ENCODE results near the gene MRGPRD.
"Not testable (repeated sequence)": the region's sequence is repeated elsewhere in the genome, so short reads cannot be mapped to it uniquely, and the experiment has no call there.

MRGPRD gene

GRCh38 chr11:68976095-68976494, 4.7 kb downstream of the MRGPRD start:
- H3K4me3 ChIP-seq (replicated peaks; ENCODE audit: low read depth, low read length) = no peak overlapping the region
- DNase-seq (ENCODE audit: extremely low read depth, low read depth) = no peak
- no peak for TF ChIP-seq CTCF (IDR thresholded peaks at IDR 0.05; ENCODE audit: low read depth, low read length, missing control alignments)

- no peak for DNase-seq (ENCODE audit: extremely low read depth, low read depth)
- TF ChIP-seq CTCF (IDR thresholded peaks at IDR 0.05; ENCODE audit: low read depth, low read length, missing control alignments) = no peak
- no peak overlapping the region for H3K4me3 ChIP-seq (replicated peaks; ENCODE audit: low read depth, low read length)
Measured at GRCh38 chr11:68974421-68975194, 6.2 kb downstream of the MRGPRD start.

GRCh38 chr11:68973706-68974105, 7.1 kb downstream of the MRGPRD start:
- not testable (repeated sequence) for H3K4me3 ChIP-seq (replicated peaks; ENCODE audit: low read depth, low read length); DNase-seq (ENCODE audit: extremely low read depth, low read depth)

- DNase-seq (ENCODE audit: extremely low read depth, low read depth) = no peak
- no peak for TF ChIP-seq CTCF (IDR thresholded peaks at IDR 0.05; ENCODE audit: low read depth, low read length, missing control alignments)
Measured at GRCh38 chr11:68973219-68973618, 7.6 kb downstream of the MRGPRD start.

GRCh38 chr11:68970921-68971636, 9.7 kb downstream of the MRGPRD start:
- no peak overlapping the region for H3K4me3 ChIP-seq (replicated peaks; ENCODE audit: low read depth, low read length)
- no peak for TF ChIP-seq CTCF (IDR thresholded peaks at IDR 0.05; ENCODE audit: low read depth, low read length, missing control alignments)
- no peak for DNase-seq (ENCODE audit: extremely low read depth, low read depth)

More at GRCh38 chr11:68973219-68973618, 7.6 kb downstream of the MRGPRD start:
- H3K4me3 ChIP-seq (replicated peaks; ENCODE audit: low read depth, low read length) = no peak overlapping the region

GRCh38 chr11:68969386-68969785, 11.4 kb downstream of the MRGPRD start:
- H3K4me3 ChIP-seq (replicated peaks; ENCODE audit: low read depth, low read length) = no peak overlapping the region
- TF ChIP-seq CTCF (IDR thresholded peaks at IDR 0.05; ENCODE audit: low read depth, low read length, missing control alignments) = no peak
- no peak for DNase-seq (ENCODE audit: extremely low read depth, low read depth)
